Activated T-cell treated with anti-CD3 and anti-CD28 coated beads, Interleukin-2, amount 50 U/mL, for 24 hours (primary cell): Measurements from ENCODE around the gene PTMS.

Experiments used
- DNase-seq: peaks from one replicate; pipeline ENCODE4 v3.0.0-alpha.2; 2020
- H3K27ac Mint-ChIP-seq: 2 replicates; pipeline ENCODE4 v1.8.0; 2020; ENCODE audit warnings: mild to moderate bottlenecking, mixed read lengths
- H3K27me3 Mint-ChIP-seq: 2 replicates; pipeline ENCODE4 v1.8.0; 2020; ENCODE audit warnings: mixed read lengths
- H3K36me3 Mint-ChIP-seq: 2 replicates; pipeline ENCODE4 v1.8.0; 2020; ENCODE audit warnings: low read depth, mixed read lengths
- H3K4me1 Mint-ChIP-seq: 2 replicates; pipeline ENCODE4 v1.8.0; 2020; ENCODE audit warnings: low read depth, mixed read lengths
- H3K4me3 Mint-ChIP-seq: 2 replicates; pipeline ENCODE4 v1.8.0; 2020; ENCODE audit warnings: mild to moderate bottlenecking, moderate library complexity, mixed read lengths
- H3K9me3 Mint-ChIP-seq: 2 replicates; pipeline ENCODE4 v1.8.0; 2020; ENCODE audit warnings: mixed read lengths

The PTMS gene

GRCh38 chr12:6784296-6784695 lies 18.1 kb downstream of the PTMS start:
- H3K4me1 Mint-ChIP-seq: peaks cover 82% of the 10 kb centered on the region
- H3K27me3 Mint-ChIP-seq: no peaks in the 10 kb centered on the region
- H3K27ac Mint-ChIP-seq: peak overlapping the region; percentile 55
- no peak for DNase-seq
- H3K36me3 Mint-ChIP-seq: peaks cover under 1% of the 10 kb centered on the region
- H3K9me3 Mint-ChIP-seq: no peaks in the 10 kb centered on the region
- H3K4me3 Mint-ChIP-seq: no peak overlapping the region

- H3K27ac Mint-ChIP-seq: peak overlapping the region; percentile 55
- DNase-seq: no peak
- H3K9me3 Mint-ChIP-seq: no peaks in the 10 kb centered on the region
- peaks cover 5% of the 10 kb centered on the region for H3K36me3 Mint-ChIP-seq
- no peaks in the 10 kb centered on the region for H3K27me3 Mint-ChIP-seq
- H3K4me3 Mint-ChIP-seq: no peak overlapping the region
- H3K4me1 Mint-ChIP-seq: peaks cover 79% of the 10 kb centered on the region
Observed at GRCh38 chr12:6784761-6785160, 18.6 kb downstream of the PTMS start.

GRCh38 chr12:6786416-6787094 lies 20.4 kb downstream of the PTMS start:
- DNase-seq: no peak
- peak overlapping the region; percentile 39 for H3K4me3 Mint-ChIP-seq

GRCh38 chr12:6787309-6787708 lies 21.1 kb downstream of the PTMS start:
- peak overlapping the region; percentile 76 for H3K27ac Mint-ChIP-seq
- no peak overlapping the region for H3K4me3 Mint-ChIP-seq

More at GRCh38 chr12:6786416-6787094, 20.4 kb downstream of the PTMS start:
- Mint-ChIP-seq H3K27ac (peak overlapping the region; percentile 76), H3K27me3 (no peaks in the 10 kb centered on the region), H3K36me3 (peaks cover 16% of the 10 kb centered on the region), H3K4me1 (peaks cover 68% of the 10 kb centered on the region), H3K9me3 (no peaks in the 10 kb centered on the region)

GRCh38 chr12:6788972-6789924 lies 23.1 kb downstream of the PTMS start, which contains the start of gene CD4:
Gene CD4 (plus strand): TSS chr12:6789528. CDS start chr12:6800139, 10,611 bp downstream.
- Mint-ChIP-seq H3K36me3 (peaks cover 42% of the 10 kb centered on the region), H3K27ac (peak within 1 kb of the TSS; percentile 93), H3K27me3 (no peaks in the 10 kb centered on the region), H3K4me3 (peak within 1 kb of the TSS; percentile 90), H3K9me3 (no peaks in the 10 kb centered on the region), H3K4me1 (peaks cover 63% of the 10 kb centered on the region)
- peak; percentile 82 for DNase-seq

More at GRCh38 chr12:6787309-6787708, 21.1 kb downstream of the PTMS start:
- Mint-ChIP-seq H3K27me3 (no peaks in the 10 kb centered on the region), H3K4me1 (peaks cover 70% of the 10 kb centered on the region), H3K9me3 (no peaks in the 10 kb centered on the region), H3K36me3 (peaks cover 24% of the 10 kb centered on the region)
- DNase-seq: no peak

GRCh38 chr12:6790496-6791150 lies 24.5 kb downstream of the PTMS start:
- H3K9me3 Mint-ChIP-seq: no peaks in the 10 kb centered on the region
- H3K4me1 Mint-ChIP-seq: peaks cover 57% of the 10 kb centered on the region
- peaks cover 56% of the 10 kb centered on the region for H3K36me3 Mint-ChIP-seq
- peak overlapping the region; percentile 90 for H3K4me3 Mint-ChIP-seq
- H3K27ac Mint-ChIP-seq: peak overlapping the region; percentile 93
- H3K27me3 Mint-ChIP-seq: no peaks in the 10 kb centered on the region
- peak; percentile 60 for DNase-seq

- Mint-ChIP-seq H3K27me3 (no peaks in the 10 kb centered on the region), H3K4me1 (peaks cover 58% of the 10 kb centered on the region), H3K27ac (peak overlapping the region; percentile 93), H3K4me3 (peak overlapping the region; percentile 90), H3K36me3 (peaks cover 69% of the 10 kb centered on the region), H3K9me3 (no peaks in the 10 kb centered on the region)
- peak; percentile 61 for DNase-seq
Observed at GRCh38 chr12:6791931-6792520, 25.9 kb downstream of the PTMS start.

- Mint-ChIP-seq H3K36me3 (peaks cover 75% of the 10 kb centered on the region), H3K4me1 (peaks cover 58% of the 10 kb centered on the region), H3K27me3 (no peaks in the 10 kb centered on the region), H3K4me3 (peak overlapping the region; percentile 90), H3K9me3 (no peaks in the 10 kb centered on the region), H3K27ac (peak overlapping the region; percentile 93)
- peak; percentile 56 for DNase-seq
Observed at GRCh38 chr12:6792522-6793201, 26.5 kb downstream of the PTMS start.

- Mint-ChIP-seq H3K4me3 (no peak overlapping the region), H3K27ac (peak overlapping the region; percentile 66), H3K27me3 (no peaks in the 10 kb centered on the region), H3K4me1 (peaks cover 48% of the 10 kb centered on the region), H3K9me3 (no peaks in the 10 kb centered on the region), H3K36me3 (peaks cover 89% of the 10 kb centered on the region)
- no peak for DNase-seq
Observed at GRCh38 chr12:6795088-6795487, 28.9 kb downstream of the PTMS start.

GRCh38 chr12:6796576-6796975 lies 30.4 kb downstream of the PTMS start:
- no peak for DNase-seq
- Mint-ChIP-seq H3K27me3 (no peaks in the 10 kb centered on the region), H3K36me3 (peaks cover 84% of the 10 kb centered on the region), H3K9me3 (no peaks in the 10 kb centered on the region), H3K4me1 (peaks cover 47% of the 10 kb centered on the region), H3K27ac (no peak overlapping the region), H3K4me3 (no peak overlapping the region)

GRCh38 chr12:6799147-6799546 lies 33.0 kb downstream of the PTMS start:
- peak overlapping the region; percentile 11 for H3K27ac Mint-ChIP-seq
- peaks cover 78% of the 10 kb centered on the region for H3K36me3 Mint-ChIP-seq
- H3K4me1 Mint-ChIP-seq: peaks cover 29% of the 10 kb centered on the region
- no peaks in the 10 kb centered on the region for H3K27me3 Mint-ChIP-seq
- H3K4me3 Mint-ChIP-seq: no peak overlapping the region
- DNase-seq: no peak
- no peaks in the 10 kb centered on the region for H3K9me3 Mint-ChIP-seq

- Mint-ChIP-seq H3K4me3 (no peak overlapping the region), H3K9me3 (no peaks in the 10 kb centered on the region), H3K36me3 (peaks cover 50% of the 10 kb centered on the region), H3K27ac (no peak overlapping the region), H3K27me3 (no peaks in the 10 kb centered on the region), H3K4me1 (peaks cover 17% of the 10 kb centered on the region)
- DNase-seq: no peak
Observed at GRCh38 chr12:6807170-6807569, 41.0 kb downstream of the PTMS start.

GRCh38 chr12:6809056-6809455 lies 42.9 kb downstream of the PTMS start:
- peak overlapping the region; percentile 35 for H3K27ac Mint-ChIP-seq
- DNase-seq: no peak
- H3K4me1 Mint-ChIP-seq: peaks cover 17% of the 10 kb centered on the region
- no peak overlapping the region for H3K4me3 Mint-ChIP-seq
- no peaks in the 10 kb centered on the region for H3K27me3 Mint-ChIP-seq
- H3K9me3 Mint-ChIP-seq: no peaks in the 10 kb centered on the region
- H3K36me3 Mint-ChIP-seq: peaks cover 46% of the 10 kb centered on the region
